Vagina (tissue), 2 donors: ENCODE data around the gene KIF21A. TPM values are rescaled to one million over a fixed set of nuclear protein-coding genes. Genes with fewer than 3 reads are reported as not detected.

ENCODE experiments used
- DNase-seq, 2 donors: peaks; one replicate each; pipeline ENCODE4 v3.0.0-alpha.2; 2017; ENCODE audit errors: extremely low spot score in 2 of 2
- H3K27ac ChIP-seq: fragments of 200-600 bp; sonication (generic); one replicate; pipeline ENCODE4 v1.5.1; 2019
- H3K27me3 ChIP-seq: fragments of 200-600 bp; sonication (generic); one replicate; pipeline ENCODE4 v1.5.1; 2019
- H3K36me3 ChIP-seq, 2 donors: fragments of 200-600 bp; sonication (generic); one replicate each; pipeline ENCODE4 v1.5.1; 2017 to 2019
- H3K4me1 ChIP-seq: fragments of 200-600 bp; sonication (generic); one replicate; pipeline ENCODE4 v1.5.1; 2019
- H3K4me3 ChIP-seq, 2 donors: fragments of 200-600 bp; sonication (generic); 1 replicate in 1 of 2; 2 replicates in 1 of 2; pipeline ENCODE4 v1.5.1; 2016 to 2019
- H3K9me3 ChIP-seq: fragments of 200-600 bp; sonication (generic); one replicate; pipeline ENCODE4 v1.5.1; 2019
- CTCF ChIP-seq, 3 experiments: fragments of 450-650 bp in 2 of 3; fragments of 200-600 bp in 1 of 3; sonication (generic) in 1 of 3; IDR thresholded peaks; one replicate each; pipeline ENCODE4 v1.5.1; 2017 to 2019; ENCODE audit warnings: antibody characterized with exemption in 3 of 3, mild to moderate bottlenecking in 2 of 3, moderate library complexity in 2 of 3
- POLR2A ChIP-seq, 2 donors: fragments of 450-650 bp; IDR thresholded peaks; one replicate each; pipeline ENCODE4 v1.6.1; 2017; ENCODE audit warnings: antibody characterized with exemption in 2 of 2, mild to moderate bottlenecking in 2 of 2, moderate library complexity in 2 of 2
- POLR2AphosphoS5 ChIP-seq, 2 donors: sonication (generic); formaldehyde crosslinking; IDR thresholded peaks; one replicate each; pipeline ENCODE4 v1.9.0; 2017; ENCODE audit warnings: antibody characterized with exemption in 2 of 2, mild to moderate bottlenecking in 2 of 2, low read depth in 1 of 2; ENCODE audit not compliant: insufficient read depth in 1 of 2
- intact Hi-C: fragments of 100-400 bp; cut with DNase I; formaldehyde crosslinking; loops from one replicate; pipeline ENCODE4 v1.15.1; 2023
- total RNA-seq: library from RNA; depleted of rRNA; stranded (reverse); fragments of >200 nt; gene quantifications from one replicate; pipeline ENCODE4 v1.2.3, GENCODE V29; 2016

Gene KIF21A
- total RNA-seq, 1 donor from 2014 or later: 26.3 TPM

- no peak for TF ChIP-seq CTCF (IDR thresholded peaks at IDR 0.05)
- no peak for TF ChIP-seq POLR2A (IDR thresholded peaks at IDR 0.05)
- no peak for TF ChIP-seq POLR2AphosphoS5 (IDR thresholded peaks at IDR 0.05; ENCODE audit: insufficient read depth in 1 of 2, low read depth in 1 of 2)
- Histone ChIP-seq H3K36me3 (no peaks in the 10 kb centered on the region), H3K4me3 (no peak overlapping the region), H3K4me1 (peaks cover 11% of the 10 kb centered on the region), H3K27ac (no peak overlapping the region), H3K9me3 (no peaks in the 10 kb centered on the region), H3K27me3 (no peaks in the 10 kb centered on the region)
- no peak for DNase-seq
- intact Hi-C loops: no loop called here
Measured at GRCh38 chr12:39426636-39427240, 16.2 kb downstream of the KIF21A start.

GRCh38 chr12:39420043-39420442 lies 22.9 kb downstream of the KIF21A start:
- no peak for DNase-seq
- Histone ChIP-seq H3K27me3 (no peaks in the 10 kb centered on the region), H3K4me1 (no peaks in the 10 kb centered on the region), H3K36me3 (no peaks in the 10 kb centered on the region), H3K9me3 (no peaks in the 10 kb centered on the region), H3K4me3 (no peak overlapping the region), H3K27ac (no peak overlapping the region)
- no peak for TF ChIP-seq POLR2AphosphoS5 (IDR thresholded peaks at IDR 0.05; ENCODE audit: insufficient read depth in 1 of 2, low read depth in 1 of 2)
- TF ChIP-seq POLR2A (IDR thresholded peaks at IDR 0.05): no peak
- TF ChIP-seq CTCF (IDR thresholded peaks at IDR 0.05): no peak
- intact Hi-C loops: no loop called here

- no peak overlapping the region for H3K4me3 ChIP-seq
- no peak for DNase-seq
- H3K4me1 ChIP-seq: no peaks in the 10 kb centered on the region
- no peak overlapping the region for H3K27ac ChIP-seq
- intact Hi-C loops: no loop called here
- TF ChIP-seq POLR2AphosphoS5 (IDR thresholded peaks at IDR 0.05; ENCODE audit: insufficient read depth in 1 of 2, low read depth in 1 of 2) (no peak), CTCF (IDR thresholded peaks at IDR 0.05) (no peak), POLR2A (IDR thresholded peaks at IDR 0.05) (no peak)
- H3K27me3 ChIP-seq: no peaks in the 10 kb centered on the region
- H3K9me3 ChIP-seq: no peaks in the 10 kb centered on the region
- H3K36me3 ChIP-seq: no peaks in the 10 kb centered on the region
Measured at GRCh38 chr12:39419471-39419870, 23.4 kb downstream of the KIF21A start.

GRCh38 chr12:39417916-39418315 lies 25.0 kb downstream of the KIF21A start:
- intact Hi-C loops: no loop called here
- Histone ChIP-seq H3K36me3 (no peaks in the 10 kb centered on the region), H3K27ac (no peak overlapping the region), H3K4me1 (peaks cover 5% of the 10 kb centered on the region), H3K4me3 (no peak overlapping the region), H3K27me3 (no peaks in the 10 kb centered on the region), H3K9me3 (no peaks in the 10 kb centered on the region)
- no peak for DNase-seq
- TF ChIP-seq POLR2A (IDR thresholded peaks at IDR 0.05) (no peak), POLR2AphosphoS5 (IDR thresholded peaks at IDR 0.05; ENCODE audit: insufficient read depth in 1 of 2, low read depth in 1 of 2) (no peak), CTCF (IDR thresholded peaks at IDR 0.05) (no peak)

- no peaks in the 10 kb centered on the region for H3K36me3 ChIP-seq
- H3K4me3 ChIP-seq: no peak overlapping the region
- peaks cover 5% of the 10 kb centered on the region for H3K4me1 ChIP-seq
- DNase-seq: no peak
- TF ChIP-seq POLR2AphosphoS5 (IDR thresholded peaks at IDR 0.05; ENCODE audit: insufficient read depth in 1 of 2, low read depth in 1 of 2) (no peak), CTCF (IDR thresholded peaks at IDR 0.05) (no peak), POLR2A (IDR thresholded peaks at IDR 0.05) (no peak)
- H3K9me3 ChIP-seq: no peaks in the 10 kb centered on the region
- no peak overlapping the region for H3K27ac ChIP-seq
- intact Hi-C loops: no loop called here
- no peaks in the 10 kb centered on the region for H3K27me3 ChIP-seq
Measured at GRCh38 chr12:39413836-39414771, 28.8 kb downstream of the KIF21A start.
